Measurements from ENCODE around the gene STXBP1.

The STXBP1 gene

DNA sequence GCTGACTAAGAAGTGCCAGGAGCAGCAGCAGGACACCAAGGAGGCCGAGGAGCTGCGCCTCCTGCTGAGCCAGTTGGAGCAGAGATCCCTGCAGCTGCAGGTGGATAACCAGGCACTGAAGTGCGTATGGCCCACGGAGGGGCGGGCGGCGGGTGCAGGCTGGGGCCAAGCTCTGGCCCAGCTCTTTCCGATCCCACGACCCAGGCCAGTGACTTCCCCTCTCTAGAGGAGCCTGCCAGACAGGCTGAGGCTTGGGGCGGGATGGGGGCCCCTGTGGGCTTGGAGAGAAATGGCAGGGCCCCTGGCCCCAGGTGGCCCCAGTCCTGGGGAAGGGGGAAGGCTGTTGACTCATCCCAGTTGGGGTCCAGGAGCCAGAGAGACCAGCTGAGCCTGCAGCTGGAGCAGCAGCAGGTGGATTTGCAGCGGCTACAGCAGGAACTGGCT, 99.8 kb downstream of the STXBP1 start:
- Histone ChIP-seq H3K79me2 (ENCODE audit: control insufficient read depth, low read length) (no peaks in the 10 kb centered on the region), H3K4me1 (ENCODE audit: control insufficient read depth, low read length) (peaks cover 11% of the 10 kb centered on the region), H3K9me3 (ENCODE audit: control insufficient read depth, insufficient read depth, low read length) (no peaks in the 10 kb centered on the region), H3K4me3 (ENCODE audit: low read length) (no peak overlapping the region), H3K27ac (ENCODE audit: low read depth, low read length) (no peak overlapping the region), H3K27me3 (ENCODE audit: control insufficient read depth, low read length) (no peaks in the 10 kb centered on the region), H3K4me2 (ENCODE audit: low read length) (no peak overlapping the region), H3K9me2 (replicated peaks; ENCODE audit: control insufficient read depth, low read length) (no peaks in the 10 kb centered on the region), H3K36me3 (ENCODE audit: control insufficient read depth, low read length) (no peaks in the 10 kb centered on the region), H4K20me1 (ENCODE audit: control insufficient read depth, insufficient read depth, low read depth, low read length) (no peaks in the 10 kb centered on the region), H3F3A (ENCODE audit: control insufficient read depth, insufficient read depth) (no peaks in the 10 kb centered on the region)
- TF ChIP-seq EZH2phosphoT487 (IDR thresholded peaks at IDR 0.05; ENCODE audit: borderline replicate concordance, low read length) (no peak), CTCF (IDR thresholded peaks at IDR 0.05; ENCODE audit: low read depth, low read length, poor library complexity, severe bottlenecking) (no peak)

DNA sequence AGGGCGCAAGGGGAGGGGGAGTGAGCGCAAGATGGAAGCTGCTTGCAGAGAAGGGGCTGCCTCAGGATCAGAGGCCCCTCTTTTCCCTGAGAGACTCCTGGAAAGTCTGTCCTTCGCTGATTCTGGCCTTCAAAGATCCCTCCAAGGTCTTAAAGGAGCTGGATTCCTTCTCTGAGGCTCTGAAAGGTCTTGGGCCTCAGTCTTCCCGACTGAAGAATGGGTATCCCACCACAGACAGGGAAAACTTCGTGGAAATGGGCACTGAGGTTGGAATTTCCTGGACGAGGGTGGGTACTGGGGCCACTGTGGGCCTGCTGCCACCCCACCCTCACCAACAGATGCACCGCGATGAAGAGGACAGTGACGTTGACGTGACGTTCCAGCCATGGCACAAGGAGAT, 100.3 kb downstream of the STXBP1 start:
- H3K4me1 ChIP-seq (ENCODE audit: control insufficient read depth, low read length): peaks cover 9% of the 10 kb centered on the region
- H3F3A ChIP-seq (ENCODE audit: control insufficient read depth, insufficient read depth): no peaks in the 10 kb centered on the region
- H3K4me2 ChIP-seq (ENCODE audit: low read length): no peak overlapping the region
- H3K27me3 ChIP-seq (ENCODE audit: control insufficient read depth, low read length): no peaks in the 10 kb centered on the region
- H3K36me3 ChIP-seq (ENCODE audit: control insufficient read depth, low read length): no peaks in the 10 kb centered on the region
- no peaks in the 10 kb centered on the region for H3K9me2 ChIP-seq (replicated peaks; ENCODE audit: control insufficient read depth, low read length)
- no peak for TF ChIP-seq EZH2phosphoT487 (IDR thresholded peaks at IDR 0.05; ENCODE audit: borderline replicate concordance, low read length)
- no peak overlapping the region for H3K27ac ChIP-seq (ENCODE audit: low read depth, low read length)
- H3K9me3 ChIP-seq (ENCODE audit: control insufficient read depth, insufficient read depth, low read length): no peaks in the 10 kb centered on the region
- H3K79me2 ChIP-seq (ENCODE audit: control insufficient read depth, low read length): no peaks in the 10 kb centered on the region
- H4K20me1 ChIP-seq (ENCODE audit: control insufficient read depth, insufficient read depth, low read depth, low read length): no peaks in the 10 kb centered on the region
- no peak overlapping the region for H3K4me3 ChIP-seq (ENCODE audit: low read length)

- Histone ChIP-seq H3K4me2 (ENCODE audit: low read length) (no peak overlapping the region), H4K20me1 (ENCODE audit: control insufficient read depth, insufficient read depth, low read depth, low read length) (no peaks in the 10 kb centered on the region)
These were observed 100.8 kb downstream of the STXBP1 start for GRCh38 chr9:127712867-127713266.

More at GRCh38 chr9:127712867-127713266, 100.8 kb downstream of the STXBP1 start:
- Histone ChIP-seq H3K9me2 (replicated peaks; ENCODE audit: control insufficient read depth, low read length) (no peaks in the 10 kb centered on the region), H3F3A (ENCODE audit: control insufficient read depth, insufficient read depth) (no peaks in the 10 kb centered on the region), H3K36me3 (ENCODE audit: control insufficient read depth, low read length) (no peaks in the 10 kb centered on the region), H3K79me2 (ENCODE audit: control insufficient read depth, low read length) (no peaks in the 10 kb centered on the region), H3K27me3 (ENCODE audit: control insufficient read depth, low read length) (no peaks in the 10 kb centered on the region), H3K4me1 (ENCODE audit: control insufficient read depth, low read length) (peaks cover 6% of the 10 kb centered on the region), H3K9me3 (ENCODE audit: control insufficient read depth, insufficient read depth, low read length) (no peaks in the 10 kb centered on the region), H3K4me3 (ENCODE audit: low read length) (no peak overlapping the region), H3K27ac (ENCODE audit: low read depth, low read length) (no peak overlapping the region)
- no peak for TF ChIP-seq CTCF (IDR thresholded peaks at IDR 0.05; ENCODE audit: low read depth, low read length, poor library complexity, severe bottlenecking)
- TF ChIP-seq EZH2phosphoT487 (IDR thresholded peaks at IDR 0.05; ENCODE audit: borderline replicate concordance, low read length): no peak
